ENCODE results near the gene MAN2A1. TPM values are rescaled to one million over a fixed set of nuclear protein-coding genes. Genes with fewer than 3 reads are reported as not detected.

Gene MAN2A1
- total RNA-seq (6.3 and 8.6 TPM in 2 replicates), polyA plus RNA-seq (4.4 and 5.3 TPM in 2 replicates)

GRCh38 chr5:109689740-109690241 is at the start of gene MAN2A1:
MAN2A1 (plus strand) TSS chr5:109689927; CDS start chr5:109690418, 491 bp downstream.
- H3K27ac ChIP-seq = peak within 1 kb of the TSS; percentile 72
- peak within 1 kb of the TSS; percentile 89 for H3K4me3 ChIP-seq
- H3K36me3 ChIP-seq = no peaks in the 10 kb centered on the region
- no peaks in the 10 kb centered on the region for H3K4me1 ChIP-seq (ENCODE audit: low read depth)
- H3K9me3 ChIP-seq (ENCODE audit: low read depth) = no peaks in the 10 kb centered on the region
- peak; percentile 73 to 76 for DNase-seq (ENCODE audit: low read depth in 1 of 2, low spot score in 1 of 2)
- TF ChIP-seq CTCF (IDR thresholded peaks at IDR 0.05; ENCODE audit: low read depth, low read length) = peak; percentile 13
- no peaks in the 10 kb centered on the region for H3K27me3 ChIP-seq

- no peak for DNase-seq (ENCODE audit: low read depth in 1 of 2, low spot score in 1 of 2)
- no peak overlapping the region for H3K27ac ChIP-seq
- no peak for TF ChIP-seq CTCF (IDR thresholded peaks at IDR 0.05; ENCODE audit: low read depth, low read length)
- no peak overlapping the region for H3K4me3 ChIP-seq
- H3K27me3 ChIP-seq = no peaks in the 10 kb centered on the region
- H3K9me3 ChIP-seq (ENCODE audit: low read depth) = no peaks in the 10 kb centered on the region
- no peaks in the 10 kb centered on the region for H3K36me3 ChIP-seq
- peaks cover 6% of the 10 kb centered on the region for H3K4me1 ChIP-seq (ENCODE audit: low read depth)
Observed at GRCh38 chr5:109640976-109641375, 48.8 kb upstream of the MAN2A1 start.

- H3K4me3 ChIP-seq = no peak overlapping the region
- TF ChIP-seq CTCF (IDR thresholded peaks at IDR 0.05; ENCODE audit: low read depth, low read length) = no peak
- DNase-seq (ENCODE audit: low read depth in 1 of 2, low spot score in 1 of 2) = no peak
- no peaks in the 10 kb centered on the region for H3K9me3 ChIP-seq (ENCODE audit: low read depth)
- H3K4me1 ChIP-seq (ENCODE audit: low read depth) = peaks cover 11% of the 10 kb centered on the region
- H3K27me3 ChIP-seq = no peaks in the 10 kb centered on the region
- H3K36me3 ChIP-seq = no peaks in the 10 kb centered on the region
- no peak overlapping the region for H3K27ac ChIP-seq
Observed at GRCh38 chr5:109643791-109644350, 45.9 kb upstream of the MAN2A1 start.

- no peak overlapping the region for H3K4me3 ChIP-seq
- H3K27me3 ChIP-seq = no peaks in the 10 kb centered on the region
- no peak for TF ChIP-seq CTCF (IDR thresholded peaks at IDR 0.05; ENCODE audit: low read depth, low read length)
- H3K27ac ChIP-seq = no peak overlapping the region
- DNase-seq (ENCODE audit: low read depth in 1 of 2, low spot score in 1 of 2) = no peak
- no peaks in the 10 kb centered on the region for H3K36me3 ChIP-seq
- H3K4me1 ChIP-seq (ENCODE audit: low read depth) = peaks cover 11% of the 10 kb centered on the region
- H3K9me3 ChIP-seq (ENCODE audit: low read depth) = no peaks in the 10 kb centered on the region
Observed at GRCh38 chr5:109644829-109645228, 44.9 kb upstream of the MAN2A1 start.

GRCh38 chr5:109645707-109646192 is 44.0 kb upstream of the MAN2A1 start:
- H3K4me3 ChIP-seq = no peak overlapping the region
- peaks cover 11% of the 10 kb centered on the region for H3K4me1 ChIP-seq (ENCODE audit: low read depth)
- no peak overlapping the region for H3K27ac ChIP-seq
- no peaks in the 10 kb centered on the region for H3K27me3 ChIP-seq
- TF ChIP-seq CTCF (IDR thresholded peaks at IDR 0.05; ENCODE audit: low read depth, low read length) = no peak
- no peaks in the 10 kb centered on the region for H3K36me3 ChIP-seq
- peak in 1 of 2 donors; percentile 22 for DNase-seq (ENCODE audit: low read depth in 1 of 2, low spot score in 1 of 2)
- no peaks in the 10 kb centered on the region for H3K9me3 ChIP-seq (ENCODE audit: low read depth)
